Peyer's patch (tissue), 4 donors: ENCODE data around the gene DNAJC4. TPM values are rescaled to one million over a fixed set of nuclear protein-coding genes. Genes with fewer than 3 reads are reported as not detected.
A peak's percentile ranks its signal among the peaks of the same experiment; 100 is the strongest.

Source experiments
- DNase-seq, 3 donors: peaks; one replicate each; pipeline ENCODE4 v3.0.0-alpha.2; 2017 to 2019
- H3K27ac ChIP-seq, 4 donors: fragments of 200-600 bp; sonication (generic); one replicate each; pipeline ENCODE4 v1.5.1; 2016 to 2019
- H3K27me3 ChIP-seq, 2 donors: fragments of 200-600 bp; sonication (generic); one replicate each; pipeline ENCODE4 v1.5.1; 2019
- H3K36me3 ChIP-seq, 3 donors: fragments of 200-600 bp; sonication (generic); one replicate each; pipeline ENCODE4 v1.5.1; 2016 to 2019
- H3K4me1 ChIP-seq, 4 donors: fragments of 200-600 bp; sonication (generic); one replicate each; pipeline ENCODE4 v1.5.1; 2016 to 2019
- H3K4me3 ChIP-seq, 4 donors: fragments of 200-600 bp; sonication (generic); 1 replicate in 3 of 4; 2 replicates in 1 of 4; pipeline ENCODE4 v1.5.1; 2016 to 2019; ENCODE audit warnings: mild to moderate bottlenecking in 1 of 4
- H3K9me3 ChIP-seq, 4 donors: fragments of 200-600 bp; sonication (generic); one replicate each; pipeline ENCODE4 v1.5.1; 2016 to 2019; ENCODE audit warnings: mild to moderate bottlenecking in 1 of 4
- POLR2A ChIP-seq, 2 donors: fragments of 450-650 bp; IDR thresholded peaks; one replicate each; pipeline ENCODE4 v1.5.1; 2017; ENCODE audit warnings: antibody characterized with exemption in 2 of 2, mild to moderate bottlenecking in 2 of 2, moderate library complexity in 2 of 2
- total RNA-seq, 4 donors: library from RNA; depleted of rRNA; stranded (reverse); fragments of >200 nt; gene quantifications; one replicate each; pipeline ENCODE4 v1.1.0, GENCODE V29; 2016
- TF ChIP-seq, protein P1 (sequence below), 6 experiments: fragments of 450-650 bp in 4 of 6; fragments of 200-600 bp in 2 of 6; sonication (generic) in 1 of 6; IDR thresholded peaks; one replicate each; pipeline ENCODE4 v1.5.1; 2017 to 2019; ENCODE audit warnings: antibody characterized with exemption in 6 of 6, mild to moderate bottlenecking in 3 of 6, moderate library complexity in 1 of 6

Gene DNAJC4
- total RNA-seq, 4 donors from 2014 or later = 42.9 to 95.0 (median 80.3) TPM

DNA sequence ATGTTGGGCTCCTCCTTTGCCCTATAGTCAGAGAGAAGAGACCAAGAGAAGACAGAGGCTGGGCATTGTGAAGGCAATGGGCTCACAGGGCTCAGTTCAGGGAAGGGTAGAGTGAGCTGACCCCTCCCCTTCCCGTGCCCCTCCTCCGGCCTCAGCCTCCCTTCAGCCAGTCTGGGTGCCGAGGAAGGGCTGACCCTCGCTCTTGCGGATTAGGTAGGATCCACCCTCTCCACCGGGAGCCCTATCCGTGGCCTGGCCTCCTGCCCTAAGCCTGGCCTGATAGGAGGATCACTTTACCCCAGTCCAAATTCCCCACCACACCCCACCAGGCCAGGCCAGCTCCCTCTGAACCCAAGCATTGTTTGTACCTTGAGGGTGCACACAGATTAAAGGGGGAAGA is 18.2 kb downstream of the DNAJC4 start:
- H3K4me3 ChIP-seq = no peak overlapping the region
- no peak for DNase-seq
- TF ChIP-seq, protein P1, sequence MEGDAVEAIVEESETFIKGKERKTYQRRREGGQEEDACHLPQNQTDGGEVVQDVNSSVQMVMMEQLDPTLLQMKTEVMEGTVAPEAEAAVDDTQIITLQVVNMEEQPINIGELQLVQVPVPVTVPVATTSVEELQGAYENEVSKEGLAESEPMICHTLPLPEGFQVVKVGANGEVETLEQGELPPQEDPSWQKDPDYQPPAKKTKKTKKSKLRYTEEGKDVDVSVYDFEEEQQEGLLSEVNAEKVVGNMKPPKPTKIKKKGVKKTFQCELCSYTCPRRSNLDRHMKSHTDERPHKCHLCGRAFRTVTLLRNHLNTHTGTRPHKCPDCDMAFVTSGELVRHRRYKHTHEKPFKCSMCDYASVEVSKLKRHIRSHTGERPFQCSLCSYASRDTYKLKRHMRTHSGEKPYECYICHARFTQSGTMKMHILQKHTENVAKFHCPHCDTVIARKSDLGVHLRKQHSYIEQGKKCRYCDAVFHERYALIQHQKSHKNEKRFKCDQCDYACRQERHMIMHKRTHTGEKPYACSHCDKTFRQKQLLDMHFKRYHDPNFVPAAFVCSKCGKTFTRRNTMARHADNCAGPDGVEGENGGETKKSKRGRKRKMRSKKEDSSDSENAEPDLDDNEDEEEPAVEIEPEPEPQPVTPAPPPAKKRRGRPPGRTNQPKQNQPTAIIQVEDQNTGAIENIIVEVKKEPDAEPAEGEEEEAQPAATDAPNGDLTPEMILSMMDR (IDR thresholded peaks at IDR 0.05) = no peak
- TF ChIP-seq POLR2A (IDR thresholded peaks at IDR 0.05) = no peak
- peaks cover 0 to 7% (median 0%) of the 10 kb centered on the region in 3 donors for H3K36me3 ChIP-seq
- H3K27me3 ChIP-seq = no peaks in the 10 kb centered on the region
- H3K4me1 ChIP-seq = peaks cover 0 to 64% (median 23%) of the 10 kb centered on the region in 4 donors
- no peaks in the 10 kb centered on the region for H3K9me3 ChIP-seq
- peak overlapping the region in 1 of 4 donors; percentile 96 for H3K27ac ChIP-seq

DNA sequence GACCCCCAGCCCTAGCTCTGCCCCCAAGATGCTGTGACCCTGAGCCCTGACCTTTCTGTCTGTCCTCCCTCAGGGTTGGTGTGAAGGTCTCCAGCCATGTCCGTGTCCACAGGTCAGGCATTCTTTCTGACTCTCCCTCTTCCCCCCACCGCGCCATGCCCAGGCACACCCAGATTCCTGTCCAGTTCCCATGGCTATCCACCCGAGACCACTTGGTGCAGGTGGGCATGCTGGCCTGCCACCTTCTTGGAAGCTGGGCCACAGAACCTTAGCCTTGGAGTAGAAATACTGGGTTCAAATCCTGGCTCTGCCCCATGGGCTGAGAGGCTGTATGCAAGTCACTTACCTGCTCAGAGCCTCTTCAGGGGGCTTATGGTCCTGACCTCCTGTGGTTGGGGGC is 18.7 kb downstream of the DNAJC4 start:
- TF ChIP-seq, protein P1 (IDR thresholded peaks at IDR 0.05) = no peak
- TF ChIP-seq POLR2A (IDR thresholded peaks at IDR 0.05) = no peak
- H3K9me3 ChIP-seq = no peaks in the 10 kb centered on the region
- H3K27me3 ChIP-seq = no peaks in the 10 kb centered on the region
- peaks cover 0 to 5% (median 0%) of the 10 kb centered on the region in 3 donors for H3K36me3 ChIP-seq
- H3K4me3 ChIP-seq = no peak overlapping the region
- peak overlapping the region in 1 of 4 donors; percentile 4 for H3K27ac ChIP-seq
- H3K4me1 ChIP-seq = peaks cover 0 to 64% (median 24%) of the 10 kb centered on the region in 4 donors
- DNase-seq = no peak

DNA sequence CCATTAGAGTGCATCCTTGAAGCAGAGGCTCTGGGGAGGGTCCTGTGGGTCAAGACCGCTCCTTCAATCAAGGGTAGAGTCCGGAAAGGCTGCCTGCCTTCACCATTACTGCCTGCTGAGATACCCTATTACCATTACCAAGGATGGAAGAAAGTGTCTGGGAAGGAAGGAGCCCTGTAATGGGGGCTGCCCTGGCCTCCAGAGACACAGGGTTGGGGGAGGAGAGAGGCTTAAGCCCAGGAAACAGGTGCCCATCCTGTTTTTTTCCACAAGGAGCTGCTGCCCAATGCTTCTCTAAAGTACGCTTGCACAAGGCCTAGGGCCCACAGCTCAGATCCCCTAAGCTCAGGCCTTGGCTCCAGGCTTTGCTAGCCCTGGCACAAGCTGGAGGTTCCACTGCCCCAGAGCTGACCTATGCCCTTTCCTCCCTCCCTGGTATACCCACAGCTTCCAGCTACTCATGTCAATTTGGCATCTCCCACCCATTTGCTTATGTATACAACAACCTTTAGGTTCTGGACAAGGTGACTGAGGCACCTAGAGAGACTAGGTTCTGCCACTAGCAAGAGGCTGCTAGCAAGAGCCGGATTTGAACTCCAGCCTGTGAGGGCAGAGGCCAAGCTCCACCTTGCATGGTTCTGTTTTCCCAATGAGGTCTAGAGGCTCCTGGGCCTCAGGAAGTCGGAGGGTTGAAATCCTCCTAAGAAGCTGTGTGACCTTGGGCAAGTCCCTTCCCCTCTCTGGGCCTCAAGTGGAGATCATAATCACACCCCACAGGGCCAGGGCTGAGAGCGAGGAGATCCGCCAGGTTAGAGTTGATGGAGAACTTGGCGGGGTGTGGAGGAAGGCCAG is 19.4 kb downstream of the DNAJC4 start:
- no peak for DNase-seq
- Histone ChIP-seq H3K36me3 (peaks cover 0 to 9% (median 0%) of the 10 kb centered on the region in 3 donors), H3K4me1 (peaks cover 0 to 69% (median 23%) of the 10 kb centered on the region in 4 donors), H3K27me3 (no peaks in the 10 kb centered on the region), H3K9me3 (no peaks in the 10 kb centered on the region), H3K27ac (peak overlapping the region in 1 of 4 donors; percentile 4), H3K4me3 (no peak overlapping the region)
- no peak for TF ChIP-seq POLR2A (IDR thresholded peaks at IDR 0.05)
- TF ChIP-seq, protein P1 (IDR thresholded peaks at IDR 0.05) = no peak

DNA sequence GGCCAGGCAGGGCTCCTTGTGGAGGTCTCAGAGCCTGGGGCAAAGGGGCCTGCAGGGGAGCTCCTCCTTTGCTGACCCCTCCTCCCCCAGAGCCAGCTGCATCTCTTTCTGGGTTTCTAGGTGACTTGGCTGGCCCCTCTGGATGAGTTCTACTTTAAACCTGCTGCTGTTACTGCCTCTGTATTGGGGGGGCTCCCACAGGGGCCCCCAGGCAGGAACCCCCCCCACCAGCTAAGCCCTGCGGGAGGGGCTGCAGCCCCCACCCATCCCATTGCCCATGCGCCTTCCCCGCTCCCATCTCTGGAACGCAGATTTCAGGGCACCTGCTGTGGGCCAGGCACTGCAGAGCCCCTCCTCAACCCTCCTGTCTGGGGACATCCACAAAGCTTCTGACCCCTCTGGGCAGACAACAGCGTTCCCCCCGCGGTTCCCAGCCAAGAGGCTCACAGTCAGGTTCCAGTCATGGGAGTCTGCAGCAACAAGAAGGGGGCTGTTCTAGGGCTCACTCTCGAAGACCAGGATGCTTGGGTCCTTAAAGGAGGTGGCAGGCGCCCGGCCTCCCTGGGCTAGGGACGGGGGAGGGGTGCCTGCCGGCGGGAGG is 20.2 kb downstream of the DNAJC4 start:
- Histone ChIP-seq H3K36me3 (peaks cover 0 to 16% (median 0%) of the 10 kb centered on the region in 3 donors), H3K4me1 (peaks cover 0 to 69% (median 18%) of the 10 kb centered on the region in 4 donors), H3K4me3 (peak overlapping the region; percentile 75 to 99 (median 85)), H3K27me3 (no peaks in the 10 kb centered on the region), H3K9me3 (no peaks in the 10 kb centered on the region), H3K27ac (peak overlapping the region in 3 of 4 donors; percentile 77 to 99 (median 95))
- no peak for DNase-seq
- no peak for TF ChIP-seq POLR2A (IDR thresholded peaks at IDR 0.05)
- TF ChIP-seq, protein P1 (IDR thresholded peaks at IDR 0.05) = no peak

DNA sequence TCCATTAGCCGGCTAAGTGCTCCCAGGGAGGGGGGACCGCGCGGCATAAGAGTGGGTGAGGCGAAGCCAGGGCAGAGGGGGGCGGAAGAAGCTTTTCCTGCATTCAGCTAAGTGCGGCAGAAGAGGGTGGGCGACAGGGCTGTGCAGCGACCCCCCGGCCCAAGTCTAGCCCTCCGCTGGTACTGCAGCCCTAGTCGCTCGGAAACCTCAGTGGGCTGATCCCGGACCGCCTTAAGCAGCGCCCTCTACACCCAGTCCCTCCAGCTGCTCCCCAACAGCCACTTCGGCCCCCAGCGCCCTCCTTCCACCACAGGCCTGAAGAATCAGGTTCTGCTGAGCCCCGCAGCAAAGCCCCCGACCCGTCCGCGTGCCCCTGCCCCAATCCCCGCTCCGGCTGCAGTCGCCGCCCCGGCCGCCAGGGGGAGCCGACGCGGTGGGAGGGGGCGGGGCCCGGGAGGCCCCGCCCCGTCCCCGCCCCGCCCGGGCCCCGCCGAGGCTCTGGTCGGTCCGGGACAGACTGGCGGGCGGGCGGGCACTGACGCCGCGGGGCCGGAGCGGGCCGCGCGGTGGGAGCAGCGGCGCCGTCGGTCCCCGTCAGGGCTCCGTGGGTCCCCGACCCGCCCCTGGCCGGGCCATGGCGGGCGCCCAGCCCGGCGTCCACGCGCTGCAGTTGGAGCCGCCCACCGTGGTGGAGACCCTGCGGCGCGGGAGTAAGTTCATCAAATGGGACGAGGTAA is 20.8 kb downstream of the DNAJC4 start, which contains the start of gene PLCB3:
TSS of gene PLCB3 (plus strand) at position 515 of the 737 bp plus-strand sequence. CDS start at position 635, 120 bp downstream.
- peaks cover 0 to 72% (median 16%) of the 10 kb centered on the region in 4 donors for H3K4me1 ChIP-seq
- no peaks in the 10 kb centered on the region for H3K27me3 ChIP-seq
- peaks cover 0 to 22% (median 0%) of the 10 kb centered on the region in 3 donors for H3K36me3 ChIP-seq
- peak within 1 kb of the TSS; percentile 77 to 99 (median 95) for H3K27ac ChIP-seq
- peak within 1 kb of the TSS; percentile 75 to 99 (median 85) for H3K4me3 ChIP-seq
- DNase-seq = peak; percentile 53 to 84 (median 76)
- peak in 1 of 2 donors; percentile 94 for TF ChIP-seq POLR2A (IDR thresholded peaks at IDR 0.05)
- TF ChIP-seq, protein P1 (IDR thresholded peaks at IDR 0.05) = peak; percentile 53 to 95 (median 85)
- H3K9me3 ChIP-seq = no peaks in the 10 kb centered on the region
